Neural cell (in vitro differentiated cells): ENCODE measurements around the gene SPATS2L. TPM values are rescaled to one million over a fixed set of nuclear protein-coding genes. Genes with fewer than 3 reads are reported as not detected.

Experiments used
- H2AFZ ChIP-seq: fragments of 200-600, 300-800 bp; sonication (generic), shearing (Covaris generic); 2 replicates; pipeline ENCODE4 v1.6.0; 2014; ENCODE audit warnings: low read depth, mild to moderate bottlenecking, antibody characterized with exemption, low read length, moderate library complexity
- H3F3A ChIP-seq: fragments of 200-600 bp; shearing (Covaris generic); 2 replicates; pipeline ENCODE4 v1.6.1; 2016; ENCODE audit warnings: mild to moderate bottlenecking, moderate library complexity, mixed read lengths, antibody characterized with exemption, low read length; ENCODE audit not compliant: insufficient read depth, poor library complexity, severe bottlenecking
- H3K27ac ChIP-seq: fragments of 200-600, 300-800 bp; sonication (generic), shearing (Covaris generic); 2 replicates; pipeline ENCODE4 v1.5.1; 2014; ENCODE audit warnings: mild to moderate bottlenecking, low read length, moderate library complexity
- H3K27me3 ChIP-seq: fragments of 300-800, 200-600 bp; sonication (generic), shearing (Covaris generic); 2 replicates; pipeline ENCODE4 v1.6.0; 2014; ENCODE audit warnings: mild to moderate bottlenecking, low read depth, low read length, moderate library complexity; ENCODE audit not compliant: insufficient read depth
- H3K36me3 ChIP-seq: fragments of 300-800, 200-600 bp; sonication (generic), shearing (Covaris generic); 2 replicates; pipeline ENCODE4 v1.5.1; 2014; ENCODE audit warnings: mild to moderate bottlenecking, antibody characterized with exemption, low read length, moderate library complexity; ENCODE audit not compliant: insufficient read depth
- H3K4me2 ChIP-seq: fragments of 300-800, 200-600 bp; sonication (generic), shearing (Covaris generic); 2 replicates; pipeline ENCODE4 v1.6.0; 2014; ENCODE audit warnings: mild to moderate bottlenecking, low read length
- H3K4me3 ChIP-seq: fragments of 300-800, 200-600 bp; sonication (generic), shearing (Covaris generic); 2 replicates; pipeline ENCODE4 v1.5.1; 2014; ENCODE audit warnings: mild to moderate bottlenecking, low read length, moderate library complexity
- H3K79me2 ChIP-seq: fragments of 200-600 bp; shearing (Covaris generic); replicated peaks from 2 replicates; pipeline ENCODE4 v1.6.0; 2014; ENCODE audit warnings: mild to moderate bottlenecking, low read length, moderate library complexity; ENCODE audit not compliant: insufficient read depth
- H3K9ac ChIP-seq: fragments of 300-800, 200-600 bp; sonication (generic), shearing (Covaris generic); 2 replicates; pipeline ENCODE4 v1.6.1; 2016; ENCODE audit warnings: mild to moderate bottlenecking, low read length, mixed read lengths
- H3K9me2 ChIP-seq: fragments of 200-600 bp; shearing (Covaris generic); 2 replicates; pipeline ENCODE4 v1.6.1; 2016; ENCODE audit warnings: mild to moderate bottlenecking, low read length, mixed read lengths; ENCODE audit not compliant: insufficient read depth
- H3K9me3 ChIP-seq: fragments of 200-600, 300-800 bp; sonication (generic), shearing (Covaris generic); 2 replicates; pipeline ENCODE4 v1.6.1; 2016; ENCODE audit warnings: mild to moderate bottlenecking, mixed run types, low read length, moderate library complexity, mixed read lengths
- H4K20me1 ChIP-seq: fragments of 200-600 bp; shearing (Covaris generic); 2 replicates; pipeline ENCODE4 v1.6.1; 2016; ENCODE audit warnings: mild to moderate bottlenecking, mixed run types; ENCODE audit not compliant: insufficient read depth
- CTCF ChIP-seq: fragments of 450-650 bp; IDR thresholded peaks from 2 replicates; pipeline ENCODE4 v1.5.1; 2014; ENCODE audit warnings: antibody characterized with exemption, mild to moderate bottlenecking, moderate library complexity; ENCODE audit not compliant: poor library complexity, severe bottlenecking
- EP300 ChIP-seq: fragments of 450-650 bp; conservative IDR thresholded peaks from 2 replicates; pipeline ENCODE4 v1.6.1; 2014; ENCODE audit warnings: antibody characterized with exemption, mild to moderate bottlenecking, moderate library complexity; ENCODE audit not compliant: poor library complexity, severe bottlenecking
- EZH2 ChIP-seq: fragments of 200-600, 300-800 bp; shearing (Covaris generic), sonication (generic); IDR thresholded peaks from 2 replicates; pipeline ENCODE4 v1.6.1; 2014; ENCODE audit warnings: antibody characterized with exemption, low read length, borderline replicate concordance, mild to moderate bottlenecking; ENCODE audit not compliant: insufficient read depth, poor library complexity, severe bottlenecking
- MXI1 ChIP-seq: fragments of 450-650 bp; conservative IDR thresholded peaks from 2 replicates; pipeline ENCODE4 v1.6.1; 2014; ENCODE audit warnings: antibody characterized with exemption, mild to moderate bottlenecking; ENCODE audit not compliant: poor library complexity, severe bottlenecking
- POLR2AphosphoS5 ChIP-seq: IDR thresholded peaks from 2 replicates; pipeline ENCODE4 v1.6.1; 2012
- RAD21 ChIP-seq: fragments of 450-650 bp; conservative IDR thresholded peaks from 2 replicates; pipeline ENCODE4 v1.6.1; 2014; ENCODE audit warnings: antibody characterized with exemption, mild to moderate bottlenecking, moderate library complexity
- REST ChIP-seq: IDR thresholded peaks from 2 replicates; pipeline ENCODE4 v1.6.1; 2012; ENCODE audit warnings: borderline replicate concordance
- SMC3 ChIP-seq: fragments of 450-650 bp; conservative IDR thresholded peaks from 2 replicates; pipeline ENCODE4 v1.6.1; 2014; ENCODE audit warnings: antibody characterized with exemption, mild to moderate bottlenecking, moderate library complexity; ENCODE audit not compliant: poor library complexity
- TAF1 ChIP-seq: IDR thresholded peaks from 2 replicates; pipeline ENCODE4 v1.6.1; 2012; ENCODE audit warnings: low read depth
- polyA plus RNA-seq: library from polyadenylated mRNA; depleted of rRNA; stranded (reverse); fragments of >200 nt; gene quantifications from 2 replicates; pipeline ENCODE4 v1.2.3, GENCODE V29; 2014

SPATS2L gene
- polyA plus RNA-seq, 1 donor from 2014 or later, result 8.5 TPM

GRCh38 chr2:200337621-200338020 lies 31.1 kb downstream of the SPATS2L start:
- no peak overlapping the region for H3K27ac ChIP-seq
- H3K4me2 ChIP-seq, result no peak overlapping the region

GRCh38 chr2:200338692-200339091 lies 32.2 kb downstream of the SPATS2L start:
- Histone ChIP-seq H3K36me3 (no peaks in the 10 kb centered on the region), H4K20me1 (no peaks in the 10 kb centered on the region), H3K4me3 (no peak overlapping the region), H2AFZ (no peak overlapping the region), H3K9ac (no peak overlapping the region), H3K27me3 (no peaks in the 10 kb centered on the region), H3K27ac (no peak overlapping the region), H3F3A (no peaks in the 10 kb centered on the region), H3K79me2 (no peaks in the 10 kb centered on the region), H3K9me3 (no peaks in the 10 kb centered on the region), H3K9me2 (no peaks in the 10 kb centered on the region), H3K4me2 (no peak overlapping the region)
- no peak for TF ChIP-seq CTCF
- TF ChIP-seq EZH2, result no peak
- TF ChIP-seq RAD21, result no peak
- no peak for TF ChIP-seq MXI1
- TF ChIP-seq SMC3, result no peak
- no peak for TF ChIP-seq TAF1
- no peak for TF ChIP-seq POLR2AphosphoS5
- TF ChIP-seq REST, result no peak
- no peak for TF ChIP-seq EP300

More at GRCh38 chr2:200337621-200338020, 31.1 kb downstream of the SPATS2L start:
- H3F3A ChIP-seq, result no peaks in the 10 kb centered on the region
- TF ChIP-seq MXI1 (no peak), RAD21 (no peak), REST (no peak), EZH2 (no peak), TAF1 (no peak), EP300 (no peak)
- H3K9me2 ChIP-seq, result no peaks in the 10 kb centered on the region
- H2AFZ ChIP-seq, result no peak overlapping the region
- H3K9me3 ChIP-seq, result no peaks in the 10 kb centered on the region
- H3K27me3 ChIP-seq, result no peaks in the 10 kb centered on the region
- no peaks in the 10 kb centered on the region for H4K20me1 ChIP-seq
- H3K9ac ChIP-seq, result no peak overlapping the region
- H3K4me3 ChIP-seq, result no peak overlapping the region
- no peaks in the 10 kb centered on the region for H3K79me2 ChIP-seq
- no peaks in the 10 kb centered on the region for H3K36me3 ChIP-seq
